ACC112 (cell line): ENCODE results near the gene TRABD2B.

Experiments used
- H2AFZ ChIP-seq: fragments of 200-600 bp; sonication (generic); one replicate; pipeline ENCODE4 v1.6.0; 2017; ENCODE audit warnings: antibody characterized with exemption, low read length; ENCODE audit not compliant: unreplicated experiment
- H3K27ac ChIP-seq: fragments of 200-600 bp; sonication (generic); 2 replicates; pipeline ENCODE4 v1.5.1; 2014; ENCODE audit warnings: low read depth, mild to moderate bottlenecking, antibody characterized with exemption, low read length, moderate library complexity
- H3K27me3 ChIP-seq: fragments of 200-600 bp; sonication (generic); 2 replicates; pipeline ENCODE4 v1.6.1; 2014; ENCODE audit warnings: mild to moderate bottlenecking, antibody characterized with exemption, low read length, moderate library complexity, mixed read lengths; ENCODE audit not compliant: insufficient read depth
- H3K36me3 ChIP-seq: fragments of 200-600 bp; sonication (generic); 2 replicates; pipeline ENCODE4 v1.6.1; 2016; ENCODE audit warnings: mild to moderate bottlenecking, antibody characterized with exemption, low read length, moderate library complexity, mixed read lengths; ENCODE audit not compliant: insufficient read depth
- H3K4me1 ChIP-seq: fragments of 200-600 bp; sonication (generic); one replicate; pipeline ENCODE4 v1.6.1; 2016; ENCODE audit warnings: low read length, mixed read lengths; ENCODE audit not compliant: insufficient read depth, unreplicated experiment, control insufficient read depth
- H3K4me3 ChIP-seq: fragments of 200-600 bp; sonication (generic); 2 replicates; pipeline ENCODE4 v1.5.1; 2014; ENCODE audit warnings: mild to moderate bottlenecking, low read depth, low read length
- H3K79me2 ChIP-seq: fragments of 200-600 bp; sonication (generic); one replicate; pipeline ENCODE4 v1.6.0; 2016; ENCODE audit warnings: low read length; ENCODE audit not compliant: control insufficient read depth, unreplicated experiment, insufficient read depth

The TRABD2B gene

DNA sequence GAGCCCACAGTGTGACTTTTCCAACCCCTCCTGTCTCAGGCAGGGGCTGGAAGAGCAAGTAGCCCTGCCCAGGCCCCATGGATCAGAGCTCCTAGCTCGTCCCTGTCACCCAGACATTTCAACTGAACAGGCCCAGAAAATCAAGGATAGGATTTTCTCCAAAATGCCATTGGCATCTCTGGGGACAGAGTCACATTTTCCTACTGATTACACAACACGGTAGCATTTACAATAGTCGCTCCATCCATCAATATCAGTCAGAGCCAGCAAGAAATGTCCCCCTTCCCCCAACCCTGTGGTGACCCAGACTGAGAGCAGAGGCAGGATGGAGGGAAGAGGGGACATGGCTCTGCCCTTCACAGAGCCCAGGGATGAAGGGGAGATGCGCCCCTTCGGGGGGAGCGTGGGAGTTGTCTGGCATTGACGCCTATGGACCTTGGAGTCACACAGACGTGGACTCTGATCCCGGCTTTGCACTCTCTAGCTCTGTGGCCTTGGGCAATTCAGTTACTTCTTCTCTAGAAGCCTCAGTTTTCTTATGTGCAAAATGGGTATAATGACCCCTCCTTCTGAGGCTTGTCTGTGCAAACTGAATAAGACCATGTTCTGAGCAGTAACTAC, 283.7 kb downstream of the TRABD2B start:
- Histone ChIP-seq H3K79me2 (no peaks in the 10 kb centered on the region), H3K27ac (no peak overlapping the region), H3K4me3 (no peak overlapping the region), H3K27me3 (peaks cover 98% of the 10 kb centered on the region), H3K36me3 (no peaks in the 10 kb centered on the region), H2AFZ (no peak overlapping the region), H3K4me1 (no peaks in the 10 kb centered on the region)

DNA sequence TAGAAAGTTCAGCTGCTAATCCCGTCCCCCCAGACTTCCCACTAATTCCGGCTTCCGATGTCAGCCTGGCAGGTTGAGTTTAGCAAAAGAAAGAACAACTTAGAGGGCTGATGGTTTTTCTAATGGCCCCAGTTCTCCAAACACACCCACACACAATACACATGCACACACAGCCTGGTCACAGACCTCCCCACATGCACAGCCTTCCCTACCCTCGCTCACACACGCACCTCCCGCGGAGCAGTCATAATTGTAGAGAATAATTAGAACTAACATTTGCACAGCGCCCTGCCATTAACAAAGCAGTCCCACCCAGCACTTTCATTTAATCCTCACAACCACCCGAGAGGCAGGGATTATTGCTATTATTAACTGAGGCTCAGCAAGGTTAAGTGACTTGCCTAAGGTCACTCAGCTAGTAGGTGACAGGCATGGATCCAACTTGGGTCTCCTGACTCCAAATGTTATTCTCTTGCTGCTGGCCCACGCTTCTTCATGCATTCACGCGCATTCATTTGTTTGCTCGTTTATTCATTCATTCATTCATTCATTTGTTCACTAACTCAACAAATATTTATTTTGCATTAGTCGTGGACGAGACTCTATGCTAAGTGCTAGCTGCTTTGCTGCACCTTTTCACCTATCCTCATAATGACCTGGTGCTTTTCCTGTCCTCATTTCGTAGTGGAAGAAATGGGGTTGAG, 284.4 kb downstream of the TRABD2B start:
- Histone ChIP-seq H3K36me3 (no peaks in the 10 kb centered on the region), H3K79me2 (no peaks in the 10 kb centered on the region), H3K27me3 (peaks cover 97% of the 10 kb centered on the region), H3K27ac (no peak overlapping the region), H3K4me3 (no peak overlapping the region), H3K4me1 (no peaks in the 10 kb centered on the region), H2AFZ (no peak overlapping the region)

DNA sequence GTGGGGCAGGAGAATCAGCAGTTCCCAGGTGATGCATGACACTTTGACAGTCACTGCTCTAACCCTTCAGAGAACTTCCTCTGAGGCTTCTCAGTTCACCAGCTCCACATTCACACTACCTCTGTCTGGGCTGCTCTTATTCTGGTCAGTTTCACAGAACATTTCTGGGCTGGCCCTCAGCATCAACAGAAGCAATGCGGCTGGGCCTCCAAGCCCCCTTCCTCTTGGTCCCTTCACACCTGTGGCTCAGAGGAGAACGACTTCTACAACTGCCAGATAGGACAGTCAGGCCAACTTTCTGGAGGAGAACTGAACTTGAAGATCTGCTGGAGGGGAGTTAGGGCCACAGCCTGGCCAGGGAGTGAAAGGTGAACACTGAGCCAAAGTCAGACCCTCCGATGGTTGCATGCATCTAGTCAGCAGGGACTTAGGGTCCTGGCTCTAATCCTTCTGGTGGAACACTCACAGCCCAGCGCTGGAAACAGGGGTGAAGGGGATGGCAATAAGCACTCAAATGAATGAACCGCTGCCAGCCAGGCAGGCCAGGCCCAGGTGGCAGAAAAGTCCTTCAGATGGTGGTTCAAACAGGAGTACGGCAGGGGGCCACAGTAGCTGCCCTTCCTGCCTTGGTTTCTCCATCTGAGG, 285.2 kb downstream of the TRABD2B start:
- H2AFZ ChIP-seq, result no peak overlapping the region
- no peaks in the 10 kb centered on the region for H3K36me3 ChIP-seq
- H3K27ac ChIP-seq, result no peak overlapping the region
- H3K4me1 ChIP-seq, result no peaks in the 10 kb centered on the region
- no peaks in the 10 kb centered on the region for H3K79me2 ChIP-seq
- H3K27me3 ChIP-seq, result peaks cover 96% of the 10 kb centered on the region
- no peak overlapping the region for H3K4me3 ChIP-seq

DNA sequence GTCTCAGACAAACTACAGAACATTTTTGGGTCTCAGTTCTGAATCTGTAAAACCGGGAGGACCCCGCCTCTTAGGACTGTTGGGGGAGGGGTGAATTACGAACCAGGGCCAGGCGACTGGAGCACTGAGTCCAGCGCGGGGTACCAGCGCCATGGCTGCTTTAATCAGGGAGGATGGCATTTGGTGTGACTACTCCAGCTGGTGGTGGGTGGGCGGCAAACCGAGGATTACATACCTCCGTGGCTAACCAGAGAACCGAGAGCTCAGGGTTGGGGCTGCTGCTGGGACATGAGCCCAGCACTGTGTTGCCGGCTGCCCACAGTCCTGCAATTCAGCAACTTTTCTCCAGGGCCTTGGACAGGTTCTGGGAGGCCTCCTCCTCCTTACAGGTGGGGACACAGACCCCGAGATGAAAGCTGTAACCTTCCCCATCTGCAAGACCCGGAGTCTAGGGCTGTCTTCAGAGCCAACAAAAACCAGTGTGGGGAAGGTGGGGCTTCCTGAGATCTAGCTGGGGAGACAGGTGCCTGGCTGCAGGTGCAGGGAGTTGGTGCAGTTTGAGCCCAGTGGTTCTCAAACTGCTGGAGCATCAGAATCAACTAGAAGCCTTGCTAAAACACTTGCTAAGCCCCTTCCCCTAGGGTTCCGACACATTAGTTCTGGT, 285.9 kb downstream of the TRABD2B start:
- H3K4me3 ChIP-seq, result no peak overlapping the region

More for the DNA sequence above, 285.9 kb downstream of the TRABD2B start:
- H3K79me2 ChIP-seq, result no peaks in the 10 kb centered on the region
- H2AFZ ChIP-seq, result no peak overlapping the region
- no peaks in the 10 kb centered on the region for H3K36me3 ChIP-seq
- peaks cover 96% of the 10 kb centered on the region for H3K27me3 ChIP-seq
- no peaks in the 10 kb centered on the region for H3K4me1 ChIP-seq
- H3K27ac ChIP-seq, result no peak overlapping the region
